Astrocyte (in vitro differentiated cells and primary cell): ENCODE results near the gene CARS2.

ENCODE experiments used
- EZH2 ChIP-seq: IDR thresholded peaks from 2 replicates; pipeline ENCODE4 v1.6.1; 2012; ENCODE audit warnings: mild to moderate bottlenecking, low read length, inconsistent platforms; ENCODE audit not compliant: insufficient read depth
- TF ChIP-seq, protein P1 (sequence below): IDR thresholded peaks from 2 replicates; pipeline ENCODE4 v1.5.1; 2011; ENCODE audit warnings: low read depth, mild to moderate bottlenecking, inconsistent platforms, low read length, moderate library complexity; ENCODE audit not compliant: insufficient read depth

- TF ChIP-seq, protein P1, sequence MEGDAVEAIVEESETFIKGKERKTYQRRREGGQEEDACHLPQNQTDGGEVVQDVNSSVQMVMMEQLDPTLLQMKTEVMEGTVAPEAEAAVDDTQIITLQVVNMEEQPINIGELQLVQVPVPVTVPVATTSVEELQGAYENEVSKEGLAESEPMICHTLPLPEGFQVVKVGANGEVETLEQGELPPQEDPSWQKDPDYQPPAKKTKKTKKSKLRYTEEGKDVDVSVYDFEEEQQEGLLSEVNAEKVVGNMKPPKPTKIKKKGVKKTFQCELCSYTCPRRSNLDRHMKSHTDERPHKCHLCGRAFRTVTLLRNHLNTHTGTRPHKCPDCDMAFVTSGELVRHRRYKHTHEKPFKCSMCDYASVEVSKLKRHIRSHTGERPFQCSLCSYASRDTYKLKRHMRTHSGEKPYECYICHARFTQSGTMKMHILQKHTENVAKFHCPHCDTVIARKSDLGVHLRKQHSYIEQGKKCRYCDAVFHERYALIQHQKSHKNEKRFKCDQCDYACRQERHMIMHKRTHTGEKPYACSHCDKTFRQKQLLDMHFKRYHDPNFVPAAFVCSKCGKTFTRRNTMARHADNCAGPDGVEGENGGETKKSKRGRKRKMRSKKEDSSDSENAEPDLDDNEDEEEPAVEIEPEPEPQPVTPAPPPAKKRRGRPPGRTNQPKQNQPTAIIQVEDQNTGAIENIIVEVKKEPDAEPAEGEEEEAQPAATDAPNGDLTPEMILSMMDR: no peak
- no peak for TF ChIP-seq EZH2
Observed at GRCh38 chr13:110610955-110611595, 94.8 kb downstream of the CARS2 start.
